SU-DHL-6 (cell line): Measurements from ENCODE around the gene ITPR1.
"Not testable (repeated sequence)": the region's sequence is repeated elsewhere in the genome, so short reads cannot be mapped to it uniquely, and the experiment has no call there.

Source experiments
- H2AFZ ChIP-seq: fragments of 200-600 bp; sonication (generic); 2 replicates; pipeline ENCODE4 v1.6.1; 2014; ENCODE audit warnings: low read depth, mild to moderate bottlenecking, moderate library complexity, mixed read lengths, antibody characterized with exemption, low read length; ENCODE audit not compliant: severe bottlenecking
- H3F3A ChIP-seq: fragments of 200-600 bp; shearing (Covaris generic); 2 replicates; pipeline ENCODE4 v1.6.0; 2016; ENCODE audit warnings: antibody characterized with exemption, mild to moderate bottlenecking; ENCODE audit not compliant: insufficient read depth
- H3K27ac ChIP-seq: fragments of 200-600 bp; sonication (generic); 2 replicates; pipeline ENCODE4 v1.5.1; 2016; ENCODE audit warnings: low read depth, mild to moderate bottlenecking, low read length, moderate library complexity, mixed read lengths
- H3K27me3 ChIP-seq: fragments of 200-600 bp; sonication (generic), shearing (Covaris generic); 2 replicates; pipeline ENCODE4 v1.6.0; 2014; ENCODE audit warnings: mild to moderate bottlenecking, low read length
- H3K36me3 ChIP-seq: fragments of 200-600 bp; sonication (generic); 2 replicates; pipeline ENCODE4 v1.6.1; 2014; ENCODE audit warnings: mild to moderate bottlenecking, low read length, mixed read lengths
- H3K4me2 ChIP-seq: fragments of 300-600, 200-600 bp; shearing (Covaris generic), sonication (generic); 2 replicates; pipeline ENCODE4 v1.6.0; 2014; ENCODE audit warnings: low read length, low read depth, mild to moderate bottlenecking; ENCODE audit not compliant: poor library complexity, severe bottlenecking
- H3K4me3 ChIP-seq: fragments of 200-600 bp; sonication (generic); 2 replicates; pipeline ENCODE4 v1.5.1; 2014; ENCODE audit warnings: antibody characterized with exemption, low read length, mild to moderate bottlenecking, mixed read lengths; ENCODE audit not compliant: insufficient read depth, poor library complexity, severe bottlenecking
- H3K79me2 ChIP-seq: fragments of 200-600 bp; sonication (generic); 2 replicates; pipeline ENCODE4 v1.6.1; 2014; ENCODE audit warnings: mild to moderate bottlenecking, low read length, moderate library complexity; ENCODE audit not compliant: insufficient read depth
- H3K9ac ChIP-seq: fragments of 200-600 bp; sonication (generic); 2 replicates; pipeline ENCODE4 v1.7.0; 2014; ENCODE audit warnings: mild to moderate bottlenecking, low read length
- H3K9me2 ChIP-seq: fragments of 200-600 bp; sonication (generic); replicated peaks from 2 replicates; pipeline ENCODE4 v1.6.1; 2014; ENCODE audit warnings: low read length; ENCODE audit not compliant: insufficient read depth
- H3K9me3 ChIP-seq: fragments of 200-600 bp; sonication (generic); 2 replicates; pipeline ENCODE4 v1.6.1; 2014; ENCODE audit warnings: low read length, mixed read lengths; ENCODE audit not compliant: insufficient read depth
- H4K20me1 ChIP-seq: fragments of 200-600 bp; sonication (generic); 2 replicates; pipeline ENCODE4 v1.6.1; 2014; ENCODE audit warnings: low read depth, mild to moderate bottlenecking, antibody characterized with exemption, low read length, moderate library complexity, mixed read lengths
- CTCF ChIP-seq: fragments of 200-600 bp; sonication (generic); IDR thresholded peaks from one replicate; pipeline ENCODE4 v1.5.1; 2017; ENCODE audit warnings: antibody characterized with exemption, mild to moderate bottlenecking, low read length, moderate library complexity; ENCODE audit not compliant: insufficient read depth, poor library complexity, severe bottlenecking
- EZH2phosphoT487 ChIP-seq: fragments of 200-600 bp; sonication (generic), shearing (Covaris generic); conservative IDR thresholded peaks from 2 replicates; pipeline ENCODE4 v1.6.1; 2018; ENCODE audit warnings: mild to moderate bottlenecking, antibody characterized with exemption, low read length, moderate library complexity, mixed read lengths

ITPR1 gene

DNA sequence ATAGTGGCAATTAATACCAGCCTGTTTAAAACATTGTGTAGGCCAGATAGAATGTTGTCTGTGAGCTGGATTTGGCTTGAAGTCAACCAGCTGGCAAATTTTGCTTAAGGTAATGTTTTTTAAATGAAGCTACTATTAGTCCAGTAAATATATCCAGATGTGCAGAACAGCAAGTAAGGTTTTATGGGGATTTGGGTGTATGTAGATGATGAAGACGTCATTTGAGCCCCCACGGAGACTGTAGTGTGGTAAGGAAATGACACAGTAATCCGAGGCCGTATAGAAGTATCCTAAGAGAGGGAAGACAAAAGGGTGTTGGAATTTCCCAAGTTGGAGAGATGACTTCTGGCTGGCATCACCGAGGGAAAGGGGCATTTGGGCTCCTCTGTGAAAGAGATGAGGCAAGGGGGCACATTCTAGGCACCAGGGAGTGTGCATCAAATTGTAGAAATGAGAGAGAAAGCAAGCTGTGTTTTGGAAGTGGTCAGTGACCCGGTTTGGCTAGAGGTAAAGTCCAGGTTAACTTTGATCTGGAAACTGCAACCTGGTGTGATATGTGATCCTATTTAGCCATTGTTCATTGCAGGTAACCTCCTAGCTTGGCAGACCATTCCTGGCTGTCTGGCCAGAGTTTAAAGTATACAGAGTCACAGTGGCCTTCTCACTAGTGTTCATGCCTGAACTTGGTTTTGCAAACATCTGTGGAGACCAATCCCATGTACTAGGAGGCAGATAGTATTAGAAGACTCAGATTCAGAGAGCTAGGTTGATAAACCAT lies 104.2 kb downstream of the ITPR1 start:
- no peak overlapping the region for H3K4me2 ChIP-seq
- no peak overlapping the region for H3K9ac ChIP-seq
- no peak overlapping the region for H2AFZ ChIP-seq
- no peak overlapping the region for H3K4me3 ChIP-seq
- no peaks in the 10 kb centered on the region for H3F3A ChIP-seq
- H4K20me1 ChIP-seq: no peaks in the 10 kb centered on the region
- TF ChIP-seq CTCF: no peak
- no peak for TF ChIP-seq EZH2phosphoT487
- no peaks in the 10 kb centered on the region for H3K9me3 ChIP-seq
- H3K27ac ChIP-seq: no peak overlapping the region
- no peaks in the 10 kb centered on the region for H3K27me3 ChIP-seq
- H3K36me3 ChIP-seq: no peaks in the 10 kb centered on the region
- no peaks in the 10 kb centered on the region for H3K79me2 ChIP-seq
- no peaks in the 10 kb centered on the region for H3K9me2 ChIP-seq

DNA sequence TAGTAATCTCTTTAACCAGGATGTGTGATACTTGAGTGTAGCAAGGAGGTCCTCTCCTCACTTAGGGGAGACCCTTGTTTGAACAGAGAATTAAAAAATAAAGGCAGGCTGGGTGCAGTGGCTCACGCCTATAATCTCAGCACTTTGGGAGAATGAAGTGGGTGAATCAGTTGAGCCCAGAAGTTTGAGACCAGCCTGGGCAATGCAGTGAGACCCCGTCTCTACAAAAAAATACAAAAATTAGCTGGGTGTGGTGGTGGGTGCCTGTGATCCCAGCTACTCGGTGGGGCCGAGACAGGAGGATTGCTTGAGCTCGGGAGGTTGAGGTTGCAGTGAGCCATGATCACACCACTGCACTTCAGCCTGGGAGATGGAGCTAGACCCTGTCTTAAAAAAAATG lies 105.1 kb downstream of the ITPR1 start:
- not testable (repeated sequence) for H3K4me2 ChIP-seq, H3K9ac ChIP-seq, H2AFZ ChIP-seq, H4K20me1 ChIP-seq, H3K79me2 ChIP-seq, H3K27ac ChIP-seq, H3K4me3 ChIP-seq, H3K9me3 ChIP-seq, H3K27me3 ChIP-seq, H3K36me3 ChIP-seq, H3F3A ChIP-seq, H3K9me2 ChIP-seq

DNA sequence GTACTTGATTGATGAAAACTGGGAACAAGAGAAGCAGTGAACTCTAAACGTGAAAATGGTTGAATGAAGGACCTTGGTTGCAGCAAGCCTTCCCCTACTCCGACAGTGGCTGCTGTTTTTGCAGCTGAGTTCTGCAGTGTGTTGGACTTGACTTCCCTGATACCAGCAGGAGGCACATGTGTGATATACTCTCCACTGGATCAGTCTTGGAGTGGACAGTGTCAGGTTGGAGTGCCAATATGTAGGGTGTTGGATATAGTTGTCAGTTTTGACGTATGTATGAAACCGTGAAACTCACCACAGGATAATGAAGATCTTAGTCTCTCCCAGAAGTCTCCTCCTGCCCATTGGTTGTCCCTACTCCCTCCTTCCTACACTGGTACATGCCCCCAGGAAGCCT lies 106.5 kb downstream of the ITPR1 start:
- Histone ChIP-seq H3K9ac (no peak overlapping the region), H3K4me2 (no peak overlapping the region), H3K4me3 (no peak overlapping the region), H3K27me3 (no peaks in the 10 kb centered on the region), H2AFZ (no peak overlapping the region), H3K79me2 (no peaks in the 10 kb centered on the region), H3K9me2 (no peaks in the 10 kb centered on the region), H3K27ac (no peak overlapping the region), H3K9me3 (no peaks in the 10 kb centered on the region), H3K36me3 (no peaks in the 10 kb centered on the region), H3F3A (no peaks in the 10 kb centered on the region), H4K20me1 (no peaks in the 10 kb centered on the region)
- no peak for TF ChIP-seq CTCF
- TF ChIP-seq EZH2phosphoT487: no peak

- Histone ChIP-seq H4K20me1 (no peaks in the 10 kb centered on the region), H3K36me3 (no peaks in the 10 kb centered on the region), H3K79me2 (no peaks in the 10 kb centered on the region), H3F3A (no peaks in the 10 kb centered on the region), H2AFZ (no peak overlapping the region), H3K4me2 (no peak overlapping the region), H3K9ac (no peak overlapping the region), H3K4me3 (no peak overlapping the region), H3K27ac (no peak overlapping the region), H3K9me3 (no peaks in the 10 kb centered on the region), H3K27me3 (no peaks in the 10 kb centered on the region), H3K9me2 (no peaks in the 10 kb centered on the region)
- no peak for TF ChIP-seq CTCF
- no peak for TF ChIP-seq EZH2phosphoT487
Observed at GRCh38 chr3:4600493-4600892, 107.3 kb downstream of the ITPR1 start.
